Measurements from ENCODE around the gene SDHAF1.

DNA sequence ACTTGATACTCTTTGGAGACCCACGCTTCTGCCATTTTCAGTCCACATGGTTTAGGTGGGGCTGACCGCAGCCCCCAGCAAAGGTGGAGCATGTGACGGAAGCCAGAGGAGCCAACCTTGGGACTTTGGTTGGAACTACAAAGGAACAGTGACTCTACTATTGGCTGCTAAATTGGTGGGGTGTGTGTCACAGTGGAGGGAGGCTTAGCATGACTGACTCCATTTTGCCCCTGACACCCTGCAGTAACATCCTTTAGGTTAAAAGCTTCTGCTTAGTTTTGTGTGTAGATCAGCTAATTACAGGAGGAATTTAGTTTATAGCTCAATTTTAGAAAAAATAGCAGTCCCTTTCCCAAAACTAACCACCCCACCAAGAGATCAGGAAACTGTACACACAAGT lies 6.6 kb downstream of the SDHAF1 start:
- TF ChIP-seq, protein P1, sequence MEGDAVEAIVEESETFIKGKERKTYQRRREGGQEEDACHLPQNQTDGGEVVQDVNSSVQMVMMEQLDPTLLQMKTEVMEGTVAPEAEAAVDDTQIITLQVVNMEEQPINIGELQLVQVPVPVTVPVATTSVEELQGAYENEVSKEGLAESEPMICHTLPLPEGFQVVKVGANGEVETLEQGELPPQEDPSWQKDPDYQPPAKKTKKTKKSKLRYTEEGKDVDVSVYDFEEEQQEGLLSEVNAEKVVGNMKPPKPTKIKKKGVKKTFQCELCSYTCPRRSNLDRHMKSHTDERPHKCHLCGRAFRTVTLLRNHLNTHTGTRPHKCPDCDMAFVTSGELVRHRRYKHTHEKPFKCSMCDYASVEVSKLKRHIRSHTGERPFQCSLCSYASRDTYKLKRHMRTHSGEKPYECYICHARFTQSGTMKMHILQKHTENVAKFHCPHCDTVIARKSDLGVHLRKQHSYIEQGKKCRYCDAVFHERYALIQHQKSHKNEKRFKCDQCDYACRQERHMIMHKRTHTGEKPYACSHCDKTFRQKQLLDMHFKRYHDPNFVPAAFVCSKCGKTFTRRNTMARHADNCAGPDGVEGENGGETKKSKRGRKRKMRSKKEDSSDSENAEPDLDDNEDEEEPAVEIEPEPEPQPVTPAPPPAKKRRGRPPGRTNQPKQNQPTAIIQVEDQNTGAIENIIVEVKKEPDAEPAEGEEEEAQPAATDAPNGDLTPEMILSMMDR (IDR thresholded peaks at IDR 0.05 in 8 of 11, conservative IDR thresholded peaks at IDR 0.05 in 3 of 11): no peak
- TF ChIP-seq POLR2A (IDR thresholded peaks at IDR 0.05): no peak

All from spleen (tissue), 7 donors.